H9 (cell line): ENCODE results near the gene VDAC2. TPM values are rescaled to one million over a fixed set of nuclear protein-coding genes. Genes with fewer than 3 reads are reported as not detected.

Experiments used
- DNase-seq: peaks from one replicate; pipeline ENCODE4 v3.0.0-alpha.2; 2017
- H2AFZ ChIP-seq: one replicate; pipeline ENCODE4 v1.6.1; 2013; ENCODE audit warnings: mild to moderate bottlenecking, low read length, control low read depth, moderate library complexity
- H2AK5ac ChIP-seq: 2 replicates; pipeline ENCODE4 v1.6.1; 2013; ENCODE audit warnings: low read length, control low read depth, mixed read lengths; ENCODE audit not compliant: insufficient read length
- H2BK120ac ChIP-seq: one replicate; pipeline ENCODE4 v1.6.1; 2013; ENCODE audit warnings: low read depth, mild to moderate bottlenecking, low read length, control low read depth, inconsistent platforms; ENCODE audit not compliant: poor library complexity, severe bottlenecking
- H2BK12ac ChIP-seq: 2 replicates; pipeline ENCODE4 v1.6.1; 2013; ENCODE audit warnings: low read length, control low read depth, mixed read lengths, low read depth; ENCODE audit not compliant: insufficient read length
- H2BK15ac ChIP-seq: 2 replicates; pipeline ENCODE4 v1.6.1; 2013; ENCODE audit warnings: low read depth, low read length, control low read depth
- H2BK20ac ChIP-seq: one replicate; pipeline ENCODE4 v1.6.1; 2013; ENCODE audit warnings: low read depth, mild to moderate bottlenecking, low read length, control low read depth, inconsistent platforms; ENCODE audit not compliant: poor library complexity, severe bottlenecking
- H2BK5ac ChIP-seq: 2 replicates; pipeline ENCODE4 v1.6.1; 2013; ENCODE audit warnings: low read length, control low read depth, mixed read lengths; ENCODE audit not compliant: insufficient read length
- H3K14ac ChIP-seq: 2 replicates; pipeline ENCODE4 v1.6.1; 2013; ENCODE audit warnings: low read length, control low read depth; ENCODE audit not compliant: insufficient read depth
- H3K18ac ChIP-seq: 2 replicates; pipeline ENCODE4 v1.6.1; 2013; ENCODE audit warnings: low read depth, mild to moderate bottlenecking, mixed read lengths, low read length, control low read depth; ENCODE audit not compliant: insufficient read length
- H3K23ac ChIP-seq: 2 replicates; pipeline ENCODE4 v1.6.1; 2013; ENCODE audit warnings: low read length, control low read depth, mixed read lengths, low read depth; ENCODE audit not compliant: insufficient read length
- H3K23me2 ChIP-seq: 2 replicates; pipeline ENCODE4 v1.6.1; 2013; ENCODE audit warnings: low read depth, mild to moderate bottlenecking, mixed read lengths, low read length, control low read depth; ENCODE audit not compliant: insufficient read length, poor library complexity, severe bottlenecking
- H3K27ac ChIP-seq: 2 replicates; pipeline ENCODE4 v1.5.1; 2013; ENCODE audit warnings: low read length, control low read depth, mixed read lengths, low read depth; ENCODE audit not compliant: insufficient read length
- H3K27me3 ChIP-seq: 2 replicates; pipeline ENCODE4 v1.6.1; 2013; ENCODE audit warnings: low read length, control low read depth, inconsistent platforms; ENCODE audit not compliant: insufficient read depth
- H3K4ac ChIP-seq: 2 replicates; pipeline ENCODE4 v1.6.1; 2013; ENCODE audit warnings: low read depth, mild to moderate bottlenecking, control low read depth, inconsistent platforms, low read length, moderate library complexity
- H3K4me1 ChIP-seq: 2 replicates; pipeline ENCODE4 v1.6.1; 2013; ENCODE audit warnings: low read length, control low read depth, inconsistent platforms; ENCODE audit not compliant: insufficient read depth
- H3K4me2 ChIP-seq: 2 replicates; pipeline ENCODE4 v1.6.1; 2013; ENCODE audit warnings: low read length, control low read depth, mixed read lengths; ENCODE audit not compliant: insufficient read length, insufficient read depth
- H3K56ac ChIP-seq: 2 replicates; pipeline ENCODE4 v1.6.1; 2013; ENCODE audit warnings: low read depth, mild to moderate bottlenecking, mixed read lengths, low read length, control low read depth; ENCODE audit not compliant: insufficient read length
- H3K79me1 ChIP-seq: 2 replicates; pipeline ENCODE4 v1.6.1; 2013; ENCODE audit warnings: low read depth, mild to moderate bottlenecking, moderate library complexity, low read length, control low read depth, inconsistent platforms; ENCODE audit not compliant: insufficient read depth, poor library complexity, severe bottlenecking
- H3K79me2 ChIP-seq: 2 replicates; pipeline ENCODE4 v1.6.1; 2013; ENCODE audit warnings: low read length, control low read depth, inconsistent platforms; ENCODE audit not compliant: insufficient read depth
- H3K9ac ChIP-seq: 2 replicates; pipeline ENCODE4 v1.6.1; 2013; ENCODE audit warnings: low read length, control low read depth, mixed read lengths; ENCODE audit not compliant: insufficient read length; ENCODE audit errors: extremely low read depth
- H3K9me3 ChIP-seq: one replicate; pipeline ENCODE4 v1.6.1; 2013; ENCODE audit warnings: low read depth, low read length, inconsistent platforms; ENCODE audit not compliant: control insufficient read depth
- H3T11ph ChIP-seq: one replicate; pipeline ENCODE4 v1.6.1; 2013; ENCODE audit warnings: mild to moderate bottlenecking, low read length, control low read depth, inconsistent platforms
- H4K20me1 ChIP-seq: one replicate; pipeline ENCODE4 v1.6.1; 2013; ENCODE audit not compliant: control insufficient read depth, insufficient read length, insufficient read depth
- H4K5ac ChIP-seq: 2 replicates; pipeline ENCODE4 v1.6.1; 2013; ENCODE audit warnings: low read depth, mild to moderate bottlenecking, mixed read lengths, low read length, control low read depth; ENCODE audit not compliant: insufficient read length
- H4K8ac ChIP-seq: replicated peaks from 2 replicates; pipeline ENCODE4 v1.6.1; 2013; ENCODE audit warnings: low read length, control low read depth, mixed read lengths, low read depth; ENCODE audit not compliant: insufficient read length
- H4K91ac ChIP-seq: 2 replicates; pipeline ENCODE4 v1.6.1; 2013; ENCODE audit warnings: low read depth, mild to moderate bottlenecking, moderate library complexity, mixed read lengths, low read length, control low read depth; ENCODE audit not compliant: insufficient read length
- H3K27ac Mint-ChIP-seq, 3 experiments: 2 replicates in 2 of 3; 3 replicates in 1 of 3; pipeline ENCODE4 v1.8.0; 2020 to 2021; ENCODE audit warnings: mixed read lengths in 3 of 3, mild to moderate bottlenecking in 1 of 3, moderate library complexity in 1 of 3
- H3K27me3 Mint-ChIP-seq: 2 replicates; pipeline ENCODE4 v1.8.0; 2021; ENCODE audit warnings: low read depth, mild to moderate bottlenecking, moderate library complexity, mixed read lengths
- H3K36me3 Mint-ChIP-seq, 3 experiments: 2 replicates in 2 of 3; 3 replicates in 1 of 3; pipeline ENCODE4 v1.8.0; 2020 to 2021; ENCODE audit warnings: low read depth in 3 of 3, mixed read lengths in 3 of 3; ENCODE audit not compliant: insufficient read depth in 1 of 3
- H3K4me1 Mint-ChIP-seq, 2 experiments: 2 replicates each; pipeline ENCODE4 v1.8.0; 2020; ENCODE audit warnings: mixed read lengths in 2 of 2
- H3K4me3 Mint-ChIP-seq, 2 experiments: 2 replicates in 1 of 2; 3 replicates in 1 of 2; pipeline ENCODE4 v1.8.0; 2020 to 2021; ENCODE audit warnings: mild to moderate bottlenecking in 2 of 2, mixed read lengths in 2 of 2, moderate library complexity in 1 of 2
- H3K9me3 Mint-ChIP-seq, 2 experiments: 2 replicates in 1 of 2; 3 replicates in 1 of 2; pipeline ENCODE4 v1.8.0; 2020; ENCODE audit warnings: mild to moderate bottlenecking in 2 of 2, mixed read lengths in 2 of 2, moderate library complexity in 1 of 2
- CTCF ChIP-seq: fragments of 200-600 bp; sonication (generic); conservative IDR thresholded peaks from 3 replicates; pipeline ENCODE4 v1.8.0; 2021; ENCODE audit warnings: antibody characterized with exemption, mild to moderate bottlenecking
- WGBS: extraction: QIAGEN DNeasy Blood & Tissue Kit; methylation state at CpG from one replicate; pipeline ENCODE4 v1.1.7; 2013; ENCODE audit warnings: missing lambda C conversion rate, low lambda C conversion rate, mixed read lengths; ENCODE audit not compliant: insufficient read length; ENCODE audit errors: extremely low coverage; 5-methylcytosine and 5-hydroxymethylcytosine counted together
- total RNA-seq: library from RNA; stranded (reverse); gene quantifications from 2 replicates; pipeline ENCODE4 v1.2.1, GENCODE V29; 2021

VDAC2 gene
- total RNA-seq, 1 experiment from 2014 or later: 271 TPM

- Histone ChIP-seq H3K79me1 (no peaks in the 10 kb centered on the region), H3K4me2 (no peak overlapping the region), H3K18ac (no peak overlapping the region), H2AFZ (no peak overlapping the region), H3K14ac (no peak overlapping the region), H2BK5ac (no peak overlapping the region), H3K4me1 (no peaks in the 10 kb centered on the region; the same call in 1 of the 2 replicates), H2BK12ac (no peak overlapping the region), H3K23ac (no peak overlapping the region), H4K8ac (no peak overlapping the region), H3K23me2 (no peaks in the 10 kb centered on the region), H3K9me3 (no peaks in the 10 kb centered on the region), H2BK15ac (no peak overlapping the region), H2AK5ac (no peak overlapping the region), H2BK20ac (no peak overlapping the region), H3K79me2 (no peaks in the 10 kb centered on the region), H3T11ph (no peak overlapping the region), H3K4ac (no peak overlapping the region), H3K27me3 (no peaks in the 10 kb centered on the region), H3K9ac (no peak overlapping the region), H2BK120ac (no peak overlapping the region), H4K5ac (no peak overlapping the region), H3K56ac (no peak overlapping the region), H4K91ac (no peak overlapping the region), H4K20me1 (no peaks in the 10 kb centered on the region), H3K27ac (no peak overlapping the region)
- H3K4me1 Mint-ChIP-seq: peaks cover 9 to 16% of the 10 kb centered on the region in 2 experiments
- no peak overlapping the region for H3K4me3 Mint-ChIP-seq
- WGBS: no CpG with 5 or more reads among the region's 8 CpGs
- TF ChIP-seq CTCF: no peak
- H3K27ac Mint-ChIP-seq: no peak overlapping the region
- no peaks in the 10 kb centered on the region for H3K36me3 Mint-ChIP-seq
- peaks cover 4% of the 10 kb centered on the region for H3K27me3 Mint-ChIP-seq
- H3K9me3 Mint-ChIP-seq: no peaks in the 10 kb centered on the region
- no peak for DNase-seq
These were observed 34.1 kb downstream of the VDAC2 start for GRCh38 chr10:75244487-75245353.
